ENCODE measurements around the gene ACOXL.

ACOXL gene

DNA sequence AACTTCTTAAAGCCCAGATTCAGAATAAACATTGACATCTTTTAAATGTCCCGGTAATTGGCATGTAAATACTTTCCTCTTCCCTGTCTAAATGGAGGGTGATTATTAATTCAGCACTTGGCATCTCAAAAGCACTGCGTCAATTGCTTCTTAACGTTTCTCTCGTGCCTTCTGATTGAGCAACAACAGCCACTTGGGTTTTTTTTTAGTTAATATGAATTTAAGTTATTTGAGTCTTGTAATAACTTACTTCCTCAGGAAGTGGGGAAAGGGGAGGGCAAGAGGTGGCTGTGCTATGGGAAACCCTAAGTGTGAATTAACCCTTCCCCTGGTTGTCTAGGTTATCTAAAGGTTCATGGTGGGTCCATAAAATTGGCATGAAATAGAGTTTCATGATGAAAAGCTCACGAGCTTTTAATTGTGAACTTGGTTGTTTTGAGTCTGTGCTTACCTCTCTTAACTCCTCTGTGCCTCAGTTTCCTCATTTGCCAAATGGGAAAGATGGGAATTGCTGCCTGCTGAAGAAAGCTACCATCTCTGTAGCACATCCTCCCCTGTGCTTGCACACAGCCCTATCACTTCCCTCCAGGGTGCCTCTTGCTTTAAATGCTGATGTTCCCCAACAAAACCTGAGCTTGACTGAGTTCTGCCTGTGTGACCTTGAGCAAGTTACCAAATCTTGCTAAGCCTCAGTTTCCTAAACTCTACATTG is 262.0 kb downstream of the ACOXL start:
- Histone ChIP-seq H3K4me1 (ENCODE audit: control insufficient read depth, insufficient read depth, low read length) (no peaks in the 10 kb centered on the region), H3K36me3 (ENCODE audit: control insufficient read depth in 2 of 2, insufficient read depth in 1 of 2, low read length in 2 of 2) (no peaks in the 10 kb centered on the region), H3K4me3 (ENCODE audit: low read depth, low read length) (no peak overlapping the region), H3K9me3 (ENCODE audit: control insufficient read depth, insufficient read depth, low read depth, low read length) (no peaks in the 10 kb centered on the region), H3K27ac (ENCODE audit: extremely low read depth, low read depth, low read length) (no peak overlapping the region)
- TF ChIP-seq ZNF837 (tag by site-specific recombination; IDR thresholded peaks at IDR 0.05) = no peak
- TF ChIP-seq ZNF10 (tag by site-specific recombination; IDR thresholded peaks at IDR 0.05) = no peak
- TF ChIP-seq ZNF555 (tag by site-specific recombination; conservative IDR thresholded peaks at IDR 0.05) = no peak
- no peak for TF ChIP-seq ZNF24 (tag by site-specific recombination; IDR thresholded peaks at IDR 0.05)
- TF ChIP-seq ZXDB (tag by site-specific recombination; IDR thresholded peaks at IDR 0.05) = no peak
- no peak for TF ChIP-seq ZNF335 (tag by site-specific recombination; conservative IDR thresholded peaks at IDR 0.05)
- TF ChIP-seq ZNF785 (tag by site-specific recombination; IDR thresholded peaks at IDR 0.05) = no peak
- TF ChIP-seq REPIN1 (tag by site-specific recombination; IDR thresholded peaks at IDR 0.05; ENCODE audit: low read depth) = no peak
- no peak for TF ChIP-seq KLF9 (tag by site-specific recombination; IDR thresholded peaks at IDR 0.05; ENCODE audit: low read depth)
- no peak for TF ChIP-seq ZBTB26 (tag by site-specific recombination; optimal IDR thresholded peaks at IDR 0.05)
- no peak for TF ChIP-seq ZNF558 (tag by site-specific recombination; IDR thresholded peaks at IDR 0.05)
- TF ChIP-seq ZNF776 (tag by site-specific recombination; IDR thresholded peaks at IDR 0.05; ENCODE audit: borderline replicate concordance) = no peak
- TF ChIP-seq, protein P1, sequence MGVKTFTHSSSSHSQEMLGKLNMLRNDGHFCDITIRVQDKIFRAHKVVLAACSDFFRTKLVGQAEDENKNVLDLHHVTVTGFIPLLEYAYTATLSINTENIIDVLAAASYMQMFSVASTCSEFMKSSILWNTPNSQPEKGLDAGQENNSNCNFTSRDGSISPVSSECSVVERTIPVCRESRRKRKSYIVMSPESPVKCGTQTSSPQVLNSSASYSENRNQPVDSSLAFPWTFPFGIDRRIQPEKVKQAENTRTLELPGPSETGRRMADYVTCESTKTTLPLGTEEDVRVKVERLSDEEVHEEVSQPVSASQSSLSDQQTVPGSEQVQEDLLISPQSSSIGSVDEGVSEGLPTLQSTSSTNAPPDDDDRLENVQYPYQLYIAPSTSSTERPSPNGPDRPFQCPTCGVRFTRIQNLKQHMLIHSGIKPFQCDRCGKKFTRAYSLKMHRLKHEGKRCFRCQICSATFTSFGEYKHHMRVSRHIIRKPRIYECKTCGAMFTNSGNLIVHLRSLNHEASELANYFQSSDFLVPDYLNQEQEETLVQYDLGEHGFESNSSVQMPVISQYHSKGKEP (tag by site-specific recombination; IDR thresholded peaks at IDR 0.05) = no peak
- TF ChIP-seq, protein P2, sequence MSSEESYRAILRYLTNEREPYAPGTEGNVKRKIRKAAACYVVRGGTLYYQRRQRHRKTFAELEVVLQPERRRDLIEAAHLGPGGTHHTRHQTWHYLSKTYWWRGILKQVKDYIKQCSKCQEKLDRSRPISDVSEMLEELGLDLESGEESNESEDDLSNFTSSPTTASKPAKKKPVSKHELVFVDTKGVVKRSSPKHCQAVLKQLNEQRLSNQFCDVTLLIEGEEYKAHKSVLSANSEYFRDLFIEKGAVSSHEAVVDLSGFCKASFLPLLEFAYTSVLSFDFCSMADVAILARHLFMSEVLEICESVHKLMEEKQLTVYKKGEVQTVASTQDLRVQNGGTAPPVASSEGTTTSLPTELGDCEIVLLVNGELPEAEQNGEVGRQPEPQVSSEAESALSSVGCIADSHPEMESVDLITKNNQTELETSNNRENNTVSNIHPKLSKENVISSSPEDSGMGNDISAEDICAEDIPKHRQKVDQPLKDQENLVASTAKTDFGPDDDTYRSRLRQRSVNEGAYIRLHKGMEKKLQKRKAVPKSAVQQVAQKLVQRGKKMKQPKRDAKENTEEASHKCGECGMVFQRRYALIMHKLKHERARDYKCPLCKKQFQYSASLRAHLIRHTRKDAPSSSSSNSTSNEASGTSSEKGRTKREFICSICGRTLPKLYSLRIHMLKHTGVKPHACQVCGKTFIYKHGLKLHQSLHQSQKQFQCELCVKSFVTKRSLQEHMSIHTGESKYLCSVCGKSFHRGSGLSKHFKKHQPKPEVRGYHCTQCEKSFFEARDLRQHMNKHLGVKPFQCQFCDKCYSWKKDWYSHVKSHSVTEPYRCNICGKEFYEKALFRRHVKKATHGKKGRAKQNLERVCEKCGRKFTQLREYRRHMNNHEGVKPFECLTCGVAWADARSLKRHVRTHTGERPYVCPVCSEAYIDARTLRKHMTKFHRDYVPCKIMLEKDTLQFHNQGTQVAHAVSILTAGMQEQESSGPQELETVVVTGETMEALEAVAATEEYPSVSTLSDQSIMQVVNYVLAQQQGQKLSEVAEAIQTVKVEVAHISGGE (tag by site-specific recombination; conservative IDR thresholded peaks at IDR 0.05; ENCODE audit: low read depth) = no peak
- no peak for TF ChIP-seq ZNF366 (tag by site-specific recombination; conservative IDR thresholded peaks at IDR 0.05)
- no peak for TF ChIP-seq MZF1 (tag by site-specific recombination; IDR thresholded peaks at IDR 0.05; ENCODE audit: borderline replicate concordance)
- CTCF ChIA-PET = no interaction called here
- POLR2A ChIA-PET = no interaction called here

DNA sequence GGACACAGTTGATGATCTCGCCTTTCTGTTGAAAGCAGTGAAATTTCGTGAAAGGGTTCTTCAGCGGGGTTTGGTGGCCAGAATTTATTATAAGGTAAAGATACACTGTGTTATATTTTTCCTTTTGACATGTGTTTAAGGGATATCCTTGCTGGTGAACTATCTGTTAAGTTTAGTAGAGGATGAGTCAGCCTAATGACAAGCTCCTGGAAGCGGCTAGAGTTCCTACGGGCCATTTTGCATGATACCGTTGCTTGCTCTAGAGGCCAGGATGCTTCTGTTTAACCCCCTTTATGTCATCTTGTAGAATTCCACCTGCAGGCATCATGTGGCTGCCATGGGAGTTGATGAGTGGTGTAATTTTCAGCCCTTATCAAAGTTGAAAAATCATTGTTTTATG is 263.5 kb downstream of the ACOXL start:
- H3K36me3 ChIP-seq (ENCODE audit: control insufficient read depth in 2 of 2, insufficient read depth in 1 of 2, low read length in 2 of 2) = no peaks in the 10 kb centered on the region
- ChIA-PET CTCF (interaction anchor here (0.6 kb wide), 1 partner anchor 16 kb away, joined by 3 read pairs; no protein-coding TSS in a partner anchor), POLR2A (no interaction called here)
- no peaks in the 10 kb centered on the region for H3K9me3 ChIP-seq (ENCODE audit: control insufficient read depth, insufficient read depth, low read depth, low read length)
- no peak overlapping the region for H3K4me3 ChIP-seq (ENCODE audit: low read depth, low read length)
- H3K4me1 ChIP-seq (ENCODE audit: control insufficient read depth, insufficient read depth, low read length) = no peaks in the 10 kb centered on the region
- no peak overlapping the region for H3K27ac ChIP-seq (ENCODE audit: extremely low read depth, low read depth, low read length)
- TF ChIP-seq ZNF792 (tag by site-specific recombination; IDR thresholded peaks at IDR 0.05) = no peak
- TF ChIP-seq ZNF785 (tag by site-specific recombination; IDR thresholded peaks at IDR 0.05) = no peak
- no peak for TF ChIP-seq ZNF837 (tag by site-specific recombination; IDR thresholded peaks at IDR 0.05)
- TF ChIP-seq MEIS1 (CRISPR knock-in tag; IDR thresholded peaks at IDR 0.05; ENCODE audit: borderline replicate concordance) = no peak
- no peak for TF ChIP-seq ZNF626 (tag by site-specific recombination; IDR thresholded peaks at IDR 0.05)
- TF ChIP-seq ZNF133 (tag by site-specific recombination; IDR thresholded peaks at IDR 0.05) = no peak
- no peak for TF ChIP-seq ZNF184 (tag by site-specific recombination; IDR thresholded peaks at IDR 0.05)
- no peak for TF ChIP-seq ZNF777 (tag by site-specific recombination; IDR thresholded peaks at IDR 0.05; ENCODE audit: borderline replicate concordance)
- no peak for TF ChIP-seq PRDM2 (tag by site-specific recombination; IDR thresholded peaks at IDR 0.05; ENCODE audit: borderline replicate concordance)

Data from HEK293 (cell line).